Tibial artery (tissue), 4 donors: Measurements from ENCODE around the gene ADAMTSL1.

Experiments
- DNase-seq, 2 donors: peaks; one replicate each; pipeline ENCODE4 v3.0.0-alpha.2; 2019
- H3K27ac ChIP-seq, 2 donors: fragments of 200-600 bp; sonication (generic) in 1 of 2; 1 replicate in 1 of 2; 2 replicates in 1 of 2; pipeline ENCODE4 v1.5.1; 2018 to 2019; ENCODE audit warnings: mild to moderate bottlenecking in 1 of 2
- H3K27me3 ChIP-seq, 2 donors: fragments of 200-600 bp; sonication (generic) in 1 of 2; one replicate each; pipeline versions ENCODE4 v1.5.1 to v1.6.0; 2016 to 2019
- H3K36me3 ChIP-seq, 3 donors: fragments of 200-600 bp; sonication (generic) in 2 of 3; one replicate each; pipeline ENCODE4 v1.5.1; 2016 to 2019; ENCODE audit warnings: mild to moderate bottlenecking in 2 of 3
- H3K4me1 ChIP-seq, 4 donors: fragments of 200-600 bp; sonication (generic) in 2 of 4; 1 replicate in 3 of 4; 2 replicates in 1 of 4; pipeline ENCODE4 v1.5.1; 2016 to 2019
- H3K4me3 ChIP-seq, 2 donors: fragments of 200-600 bp; sonication (generic) in 1 of 2; 1 replicate in 1 of 2; 2 replicates in 1 of 2; pipeline ENCODE4 v1.5.1; 2018 to 2019; ENCODE audit warnings: mild to moderate bottlenecking in 2 of 2
- H3K9me3 ChIP-seq, 3 donors: fragments of 200-600 bp; sonication (generic) in 1 of 3; one replicate each; pipeline ENCODE4 v1.5.1; 2016 to 2019
- intact Hi-C: fragments of 100-400 bp; cut with DNase I; formaldehyde crosslinking; loops from one replicate; pipeline ENCODE4 v1.15.0; 2023; ENCODE audit warnings: low total_unique reads
- TF ChIP-seq, protein P1 (sequence below), 2 experiments: fragments of 200-600 bp in 1 of 2; fragments of 450-650 bp in 1 of 2; IDR thresholded peaks; one replicate each; pipeline ENCODE4 v1.5.1; 2017 to 2019; ENCODE audit warnings: antibody characterized with exemption in 2 of 2, mild to moderate bottlenecking in 1 of 2, moderate library complexity in 1 of 2

Gene ADAMTSL1

DNA sequence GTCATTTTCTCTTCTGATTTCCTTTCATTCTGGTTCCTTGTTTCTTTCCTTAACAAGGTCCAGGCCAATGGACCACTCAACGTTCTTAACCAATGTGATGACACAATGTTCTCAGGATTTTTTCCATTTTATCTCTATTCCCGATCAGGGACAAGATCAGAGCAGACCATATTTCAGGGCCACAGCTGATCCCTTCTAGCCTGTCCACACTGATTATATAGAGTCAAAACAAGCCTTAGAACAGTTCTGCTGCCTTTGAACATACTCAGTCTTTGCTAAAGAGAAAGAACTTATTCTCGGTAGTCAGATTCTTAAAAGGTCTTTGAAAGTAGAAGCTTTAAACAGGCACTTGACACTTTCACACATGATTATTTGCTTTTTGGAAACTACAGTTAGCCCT, 188.4 kb downstream of the ADAMTSL1 start:
- no peak for DNase-seq
- H3K36me3 ChIP-seq = no peaks in the 10 kb centered on the region
- H3K27ac ChIP-seq = no peak overlapping the region
- H3K4me3 ChIP-seq = no peak overlapping the region
- intact Hi-C loops = no loop called here
- TF ChIP-seq, protein P1, sequence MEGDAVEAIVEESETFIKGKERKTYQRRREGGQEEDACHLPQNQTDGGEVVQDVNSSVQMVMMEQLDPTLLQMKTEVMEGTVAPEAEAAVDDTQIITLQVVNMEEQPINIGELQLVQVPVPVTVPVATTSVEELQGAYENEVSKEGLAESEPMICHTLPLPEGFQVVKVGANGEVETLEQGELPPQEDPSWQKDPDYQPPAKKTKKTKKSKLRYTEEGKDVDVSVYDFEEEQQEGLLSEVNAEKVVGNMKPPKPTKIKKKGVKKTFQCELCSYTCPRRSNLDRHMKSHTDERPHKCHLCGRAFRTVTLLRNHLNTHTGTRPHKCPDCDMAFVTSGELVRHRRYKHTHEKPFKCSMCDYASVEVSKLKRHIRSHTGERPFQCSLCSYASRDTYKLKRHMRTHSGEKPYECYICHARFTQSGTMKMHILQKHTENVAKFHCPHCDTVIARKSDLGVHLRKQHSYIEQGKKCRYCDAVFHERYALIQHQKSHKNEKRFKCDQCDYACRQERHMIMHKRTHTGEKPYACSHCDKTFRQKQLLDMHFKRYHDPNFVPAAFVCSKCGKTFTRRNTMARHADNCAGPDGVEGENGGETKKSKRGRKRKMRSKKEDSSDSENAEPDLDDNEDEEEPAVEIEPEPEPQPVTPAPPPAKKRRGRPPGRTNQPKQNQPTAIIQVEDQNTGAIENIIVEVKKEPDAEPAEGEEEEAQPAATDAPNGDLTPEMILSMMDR (IDR thresholded peaks at IDR 0.05) = no peak
- no peaks in the 10 kb centered on the region for H3K9me3 ChIP-seq
- H3K27me3 ChIP-seq = no peaks in the 10 kb centered on the region
- peaks cover 0 to 31% (median 13%) of the 10 kb centered on the region in 4 donors for H3K4me1 ChIP-seq

DNA sequence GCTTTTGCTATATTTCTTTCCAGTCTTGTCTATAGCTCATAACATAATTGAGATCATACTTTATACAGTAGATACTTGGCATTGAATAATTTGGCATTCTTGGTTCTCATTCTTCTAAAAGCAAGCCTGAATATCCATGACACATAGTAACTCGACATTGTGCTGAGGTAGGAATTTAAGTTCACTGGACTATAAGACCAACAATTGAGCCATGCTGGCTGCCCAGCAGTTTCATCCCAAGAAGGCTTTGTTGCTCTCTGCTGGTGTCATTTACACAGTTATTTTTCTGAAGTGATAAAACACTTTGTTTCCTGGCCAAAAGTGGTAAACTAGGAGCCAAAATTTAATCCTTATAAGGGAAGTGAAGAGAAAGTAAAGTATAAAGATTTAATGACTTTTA, 192.0 kb downstream of the ADAMTSL1 start:
- no peaks in the 10 kb centered on the region for H3K27me3 ChIP-seq
- H3K36me3 ChIP-seq = no peaks in the 10 kb centered on the region
- DNase-seq = no peak
- TF ChIP-seq, protein P1 (IDR thresholded peaks at IDR 0.05) = no peak
- H3K4me1 ChIP-seq = peaks cover 0 to 22% (median 13%) of the 10 kb centered on the region in 4 donors
- intact Hi-C loops = no loop called here
- no peak overlapping the region for H3K27ac ChIP-seq
- H3K9me3 ChIP-seq = no peaks in the 10 kb centered on the region
- no peak overlapping the region for H3K4me3 ChIP-seq

DNA sequence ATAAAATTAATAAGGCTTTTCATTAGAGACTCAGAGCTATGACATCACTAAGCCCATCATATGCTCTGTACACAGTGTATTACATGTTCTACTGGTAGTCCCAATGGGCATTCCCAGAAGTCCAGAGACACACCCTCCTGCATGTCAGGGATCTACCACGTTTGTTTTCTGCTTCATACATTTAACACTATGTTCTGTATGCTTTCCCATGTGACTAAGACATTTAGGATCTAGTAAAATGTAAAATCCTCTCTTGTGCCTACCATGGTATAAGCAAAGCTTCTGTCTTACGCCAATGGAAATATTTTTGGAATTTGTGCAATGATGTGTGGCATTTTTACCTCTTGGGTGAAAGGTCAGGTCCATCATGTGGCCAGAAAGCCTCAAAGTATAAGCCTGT, 192.4 kb downstream of the ADAMTSL1 start:
- peaks cover 0 to 22% (median 13%) of the 10 kb centered on the region in 4 donors for H3K4me1 ChIP-seq
- H3K27me3 ChIP-seq = no peaks in the 10 kb centered on the region
- H3K4me3 ChIP-seq = no peak overlapping the region
- no peak for DNase-seq
- no peaks in the 10 kb centered on the region for H3K36me3 ChIP-seq
- H3K27ac ChIP-seq = no peak overlapping the region
- TF ChIP-seq, protein P1 (IDR thresholded peaks at IDR 0.05) = no peak
- H3K9me3 ChIP-seq = no peaks in the 10 kb centered on the region
- intact Hi-C loops = no loop called here

DNA sequence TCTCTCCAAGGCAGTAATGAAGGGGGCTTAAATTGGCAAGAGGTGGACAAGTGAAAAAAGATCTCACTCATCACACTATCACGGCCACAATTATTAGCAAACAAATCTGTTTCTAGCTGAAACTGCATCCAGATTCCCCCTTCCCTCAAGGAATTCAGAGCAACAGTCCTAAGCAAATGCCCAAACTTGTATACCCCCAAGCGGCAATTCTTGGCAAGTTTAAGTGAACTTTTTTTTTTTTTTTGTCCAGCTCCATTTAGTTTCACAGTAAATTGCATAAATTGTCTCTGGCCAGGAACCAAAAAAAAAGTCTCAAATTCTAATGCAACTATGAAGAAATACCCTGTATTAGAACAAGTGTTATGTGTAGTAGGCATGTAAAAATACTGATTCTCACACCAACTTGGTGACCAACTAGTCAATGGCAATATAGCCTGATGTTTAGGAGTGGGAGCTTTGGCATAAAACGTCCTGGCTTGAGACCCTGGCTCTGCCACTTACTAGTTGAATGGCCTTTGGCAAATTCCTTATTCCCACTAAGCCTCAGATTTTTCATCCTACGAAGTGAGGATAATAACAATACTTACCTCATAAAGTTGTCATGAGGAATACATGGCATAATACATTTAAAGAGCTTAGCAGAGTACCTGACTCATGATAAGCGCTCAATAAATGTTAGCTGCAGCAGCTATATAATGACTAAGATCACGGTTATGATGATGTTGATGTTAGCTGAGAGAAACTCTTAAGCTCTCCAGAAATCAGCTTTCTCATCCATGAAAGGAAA, 193.2 kb downstream of the ADAMTSL1 start:
- no peak for DNase-seq
- intact Hi-C loops = no loop called here

DNA sequence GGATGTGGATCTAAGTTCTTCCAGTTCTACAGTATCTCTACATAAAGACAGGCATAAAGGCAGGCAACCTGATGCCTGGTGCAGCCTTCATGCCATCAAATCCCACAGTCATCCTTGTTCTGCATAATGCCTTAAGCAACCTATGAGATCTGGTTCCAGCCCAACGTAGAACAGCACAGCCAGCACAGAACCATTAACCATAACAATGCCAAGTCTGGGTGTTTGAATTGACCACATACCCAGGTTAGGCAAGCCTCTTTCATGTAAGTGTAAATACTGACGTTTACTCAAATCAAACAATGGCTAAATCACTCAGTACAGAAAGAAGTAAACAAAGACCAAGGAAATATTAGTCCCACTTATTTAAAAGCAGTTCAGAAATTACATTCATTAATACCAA, 195.0 kb downstream of the ADAMTSL1 start:
- TF ChIP-seq, protein P1 (IDR thresholded peaks at IDR 0.05) = no peak
- Histone ChIP-seq H3K27me3 (no peaks in the 10 kb centered on the region), H3K9me3 (no peaks in the 10 kb centered on the region), H3K36me3 (no peaks in the 10 kb centered on the region), H3K27ac (no peak overlapping the region), H3K4me3 (no peak overlapping the region), H3K4me1 (peaks cover 0 to 22% (median 13%) of the 10 kb centered on the region in 4 donors)
- no peak for DNase-seq
- intact Hi-C loops = no loop called here

More for the DNA sequence above, 193.2 kb downstream of the ADAMTSL1 start:
- Histone ChIP-seq H3K36me3 (no peaks in the 10 kb centered on the region), H3K9me3 (no peaks in the 10 kb centered on the region), H3K27ac (no peak overlapping the region), H3K27me3 (no peaks in the 10 kb centered on the region), H3K4me1 (peaks cover 0 to 22% (median 13%) of the 10 kb centered on the region in 4 donors), H3K4me3 (no peak overlapping the region)
- TF ChIP-seq, protein P1 (IDR thresholded peaks at IDR 0.05) = no peak
